Activated CD8-positive, alpha-beta memory T cell treated with anti-CD3 and anti-CD28 coated beads for 24 hours (primary cell): ENCODE data around the gene PPM1L.

ENCODE experiments used
- DNase-seq: peaks from one replicate; pipeline ENCODE4 v3.0.0-alpha.2; 2020

The PPM1L gene

GRCh38 chr3:160857476-160858119, 101.6 kb downstream of the PPM1L start:
- no peak for DNase-seq

GRCh38 chr3:160860346-160860745, 104.3 kb downstream of the PPM1L start:
- no peak for DNase-seq

- no peak for DNase-seq
These were observed 113.8 kb downstream of the PPM1L start for GRCh38 chr3:160869825-160870224.

GRCh38 chr3:160870327-160870726, 114.3 kb downstream of the PPM1L start:
- no peak for DNase-seq

- no peak for DNase-seq
These were observed 118.7 kb downstream of the PPM1L start for GRCh38 chr3:160874736-160875135.

GRCh38 chr3:160876643-160877042, 120.6 kb downstream of the PPM1L start:
- no peak for DNase-seq

GRCh38 chr3:160879859-160880258, 123.8 kb downstream of the PPM1L start:
- DNase-seq, result no peak

GRCh38 chr3:160883373-160883772, 127.3 kb downstream of the PPM1L start:
- DNase-seq, result no peak

- no peak for DNase-seq
These were observed 129.8 kb downstream of the PPM1L start for GRCh38 chr3:160885791-160886286.

- DNase-seq, result no peak
These were observed 130.4 kb downstream of the PPM1L start for GRCh38 chr3:160886421-160886820.

- DNase-seq, result no peak
These were observed 137.2 kb downstream of the PPM1L start for GRCh38 chr3:160893207-160893606.

GRCh38 chr3:160904691-160905090, 148.7 kb downstream of the PPM1L start:
- DNase-seq, result no peak

- DNase-seq, result no peak
These were observed 150.6 kb downstream of the PPM1L start for GRCh38 chr3:160906646-160907045.

- no peak for DNase-seq
These were observed 153.9 kb downstream of the PPM1L start for GRCh38 chr3:160909917-160910316.

- no peak for DNase-seq
These were observed 155.4 kb downstream of the PPM1L start for GRCh38 chr3:160911411-160911810.

GRCh38 chr3:160916472-160916871, 160.4 kb downstream of the PPM1L start:
- DNase-seq, result no peak

- no peak for DNase-seq
These were observed 163.9 kb downstream of the PPM1L start for GRCh38 chr3:160919942-160920341.

- no peak for DNase-seq
These were observed 165.1 kb downstream of the PPM1L start for GRCh38 chr3:160921020-160921635.

- no peak for DNase-seq
These were observed 168.7 kb downstream of the PPM1L start for GRCh38 chr3:160924776-160925175.

GRCh38 chr3:160927620-160928019, 171.6 kb downstream of the PPM1L start:
- DNase-seq, result no peak

GRCh38 chr3:160928183-160928726, 172.2 kb downstream of the PPM1L start:
- no peak for DNase-seq

GRCh38 chr3:160929595-160929994, 173.6 kb downstream of the PPM1L start:
- no peak for DNase-seq

GRCh38 chr3:160931474-160931873, 175.4 kb downstream of the PPM1L start:
- DNase-seq, result no peak

- DNase-seq, result no peak
These were observed 179.5 kb downstream of the PPM1L start for GRCh38 chr3:160935413-160936095.
